HG03460 (cell line): ENCODE measurements around the gene SEMA4C.

Experiments
- ATAC-seq: cut with Tn5 transposase; IDR thresholded peaks from one replicate; pipeline ENCODE4 v1.9.1; 2021; ENCODE audit not compliant: unreplicated experiment

SEMA4C gene

DNA sequence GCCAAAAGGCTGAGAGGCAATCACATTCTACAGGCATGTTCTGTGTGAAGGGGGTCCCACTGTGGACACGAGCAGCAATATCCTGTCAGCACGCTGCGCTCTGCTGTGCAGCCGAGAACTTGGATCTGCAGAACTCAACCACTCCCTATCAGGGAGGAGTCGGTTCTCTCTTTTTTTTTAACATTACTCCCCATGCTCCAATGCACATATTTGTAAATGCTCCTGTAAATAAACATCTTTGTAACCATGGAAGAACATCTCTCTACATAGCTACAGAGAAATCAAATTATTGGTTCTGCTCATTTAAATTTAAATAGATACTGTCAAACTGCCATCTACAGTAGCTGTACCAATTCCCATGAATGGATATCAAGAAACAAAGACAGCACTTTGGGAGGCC lies 23.1 kb downstream of the SEMA4C start:
- ATAC-seq: no peak

DNA sequence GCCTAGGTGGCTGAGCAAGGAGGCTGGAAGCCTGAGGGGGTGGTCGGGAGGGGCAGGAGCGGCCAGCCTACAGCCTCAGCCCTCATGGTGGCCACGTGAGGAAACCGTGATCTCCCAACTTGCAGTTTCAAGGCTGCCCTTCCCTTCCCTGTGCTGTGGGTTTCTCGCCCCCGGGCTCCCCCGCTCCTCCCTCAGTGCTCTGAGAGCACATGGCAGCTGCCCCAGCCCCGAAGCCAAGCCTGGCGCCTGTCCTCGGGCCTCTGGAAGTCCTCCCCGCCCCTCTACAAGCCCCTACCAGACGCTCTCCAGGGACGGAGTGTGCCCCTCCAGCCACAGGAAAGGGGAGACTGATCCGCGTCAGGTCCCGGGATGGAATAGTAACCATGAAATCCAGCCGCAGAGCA lies 25.5 kb downstream of the SEMA4C start:
- no peak for ATAC-seq

DNA sequence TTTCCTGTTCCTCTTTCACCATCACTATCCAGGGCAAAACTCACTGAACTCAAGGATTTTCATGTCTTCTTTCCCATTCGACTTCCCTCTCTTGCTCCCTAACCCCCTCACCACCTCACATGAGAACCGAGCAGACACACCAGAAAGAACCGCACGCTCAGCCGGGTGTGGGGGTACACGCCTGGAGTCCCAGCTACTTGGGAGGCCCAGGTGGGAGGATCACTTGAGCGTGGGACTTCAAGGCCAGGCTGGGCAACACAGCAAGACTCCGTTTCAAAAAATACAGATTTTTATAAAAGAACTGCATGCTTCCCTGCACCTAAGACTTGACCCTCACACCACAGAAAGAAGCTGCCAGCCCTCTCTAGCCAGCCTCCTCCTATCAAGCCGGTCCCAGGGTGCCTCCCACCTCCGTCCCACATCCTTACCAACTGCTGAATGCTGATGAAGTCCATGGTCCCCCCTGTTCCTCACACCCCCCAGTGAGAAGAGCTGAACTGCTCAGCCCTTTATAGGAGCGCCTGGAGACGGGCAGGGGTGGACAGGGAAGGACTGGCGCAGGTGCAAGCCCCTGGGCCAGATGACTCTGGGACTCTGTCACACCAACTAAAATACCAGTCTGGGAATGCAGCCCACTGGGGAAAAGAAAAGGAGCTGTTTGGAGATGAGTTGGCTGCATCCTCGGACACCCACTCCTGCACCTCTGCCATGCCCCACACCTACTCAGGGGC lies 26.2 kb downstream of the SEMA4C start, which contains the start of gene ANKRD23:
Gene ANKRD23, minus strand, starts transcription at position 484 of the 731 bp plus-strand sequence. Its CDS starts 29 bp downstream, at position 455.
- ATAC-seq: no peak

DNA sequence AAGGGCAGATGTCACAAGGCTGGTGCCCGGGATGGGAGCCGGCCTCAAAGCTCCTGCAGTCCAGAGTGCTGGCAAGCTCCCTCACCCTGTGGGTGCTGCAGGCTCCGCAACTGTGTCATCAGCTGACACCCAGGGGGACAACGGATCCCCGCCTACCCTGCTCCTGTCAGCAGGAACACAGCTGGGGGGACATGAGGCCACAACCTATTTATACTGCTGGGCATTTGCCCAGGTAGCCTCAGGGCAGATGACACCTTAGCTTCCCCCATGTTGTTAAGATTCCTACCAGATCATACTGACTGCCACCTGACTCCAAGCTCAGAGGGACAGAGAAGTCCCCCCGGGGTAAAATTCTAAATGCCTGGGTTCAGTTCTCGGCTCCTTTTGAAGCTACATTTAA lies 27.3 kb downstream of the SEMA4C start:
- ATAC-seq: no peak

DNA sequence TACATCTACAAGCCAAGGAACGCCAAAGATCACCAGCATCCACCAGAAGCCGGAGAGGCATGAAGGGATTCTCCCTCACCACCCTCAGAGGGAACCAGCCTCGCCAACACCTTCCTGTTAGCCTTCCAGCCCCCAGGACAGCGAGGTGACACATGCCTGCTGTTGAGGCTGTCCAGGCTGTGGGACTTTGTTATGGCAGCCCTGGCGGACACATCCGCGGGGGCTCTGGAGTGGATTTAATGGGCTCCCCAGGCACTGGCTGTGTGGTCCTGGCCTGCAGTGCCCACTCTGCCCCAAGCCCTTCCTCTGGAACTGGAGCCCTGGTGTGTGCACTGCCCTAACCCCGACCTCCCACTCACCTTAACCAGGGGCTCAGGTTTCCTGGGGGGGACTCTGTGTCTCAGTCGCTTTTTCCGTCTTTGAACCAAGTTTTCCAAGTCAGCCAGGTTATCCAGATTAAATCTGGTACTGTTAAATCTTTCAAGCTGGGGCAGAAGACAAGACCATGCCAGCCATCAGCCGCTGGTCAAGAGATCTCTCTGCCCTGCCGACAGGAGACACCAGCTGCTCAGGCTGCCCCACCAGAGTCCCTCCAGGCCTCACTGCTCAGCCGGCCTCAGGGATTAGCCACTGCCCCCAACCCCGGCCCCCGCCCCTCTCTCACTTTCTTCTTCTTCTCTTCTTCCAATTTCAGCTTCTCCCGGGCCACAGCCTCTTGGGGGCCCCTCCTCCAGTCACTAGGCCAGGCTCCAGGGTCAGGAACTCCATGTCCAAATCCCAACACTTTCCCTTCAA lies 28.0 kb downstream of the SEMA4C start:
- no peak for ATAC-seq

DNA sequence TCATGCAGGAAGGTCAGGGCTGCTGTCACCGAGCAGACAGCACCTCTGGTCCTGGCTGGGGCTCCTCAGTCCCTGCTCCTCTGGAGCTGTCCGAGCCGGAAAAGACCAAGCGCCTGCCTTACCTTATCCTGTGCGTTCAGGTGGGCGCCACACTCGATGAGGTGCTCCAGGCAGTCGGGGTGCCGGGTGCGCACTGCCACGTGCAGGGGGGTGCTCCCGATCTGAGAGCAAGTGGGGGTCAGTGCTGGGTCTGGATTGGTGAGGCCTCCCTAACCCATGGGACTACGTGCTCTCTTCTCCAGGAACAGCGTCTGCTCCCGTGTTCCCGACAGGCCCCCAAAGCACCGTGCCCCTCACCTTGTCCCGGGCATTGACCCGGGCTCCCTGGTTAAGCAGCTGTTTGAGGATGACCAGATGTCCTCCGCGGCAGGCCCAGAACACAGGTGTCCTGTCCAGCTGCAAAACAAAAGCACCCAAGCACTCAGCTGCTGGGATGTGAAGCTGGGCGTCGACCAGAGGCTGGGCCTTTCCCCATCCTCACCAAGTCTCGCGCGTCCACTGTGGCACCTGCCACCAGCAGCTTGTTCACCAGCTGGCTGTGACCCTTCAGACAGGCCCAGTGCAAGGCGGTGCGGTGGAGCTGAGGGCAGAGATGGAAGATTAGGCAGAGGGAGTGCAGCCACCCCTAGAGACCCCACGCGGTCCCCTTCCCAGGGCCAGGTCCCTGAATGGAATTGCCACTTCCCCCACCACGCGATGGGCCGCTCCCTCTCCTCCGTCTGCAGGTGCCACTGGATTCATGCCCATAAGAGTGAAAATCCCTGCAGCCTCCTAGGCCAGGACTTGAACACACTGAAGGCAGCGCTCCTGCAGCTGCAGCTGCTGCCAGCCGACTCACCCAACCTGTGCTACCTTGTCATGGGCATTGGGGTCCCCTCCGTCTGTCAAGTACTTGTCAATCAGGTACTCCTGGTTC lies 29.7 kb downstream of the SEMA4C start:
- ATAC-seq: no peak

DNA sequence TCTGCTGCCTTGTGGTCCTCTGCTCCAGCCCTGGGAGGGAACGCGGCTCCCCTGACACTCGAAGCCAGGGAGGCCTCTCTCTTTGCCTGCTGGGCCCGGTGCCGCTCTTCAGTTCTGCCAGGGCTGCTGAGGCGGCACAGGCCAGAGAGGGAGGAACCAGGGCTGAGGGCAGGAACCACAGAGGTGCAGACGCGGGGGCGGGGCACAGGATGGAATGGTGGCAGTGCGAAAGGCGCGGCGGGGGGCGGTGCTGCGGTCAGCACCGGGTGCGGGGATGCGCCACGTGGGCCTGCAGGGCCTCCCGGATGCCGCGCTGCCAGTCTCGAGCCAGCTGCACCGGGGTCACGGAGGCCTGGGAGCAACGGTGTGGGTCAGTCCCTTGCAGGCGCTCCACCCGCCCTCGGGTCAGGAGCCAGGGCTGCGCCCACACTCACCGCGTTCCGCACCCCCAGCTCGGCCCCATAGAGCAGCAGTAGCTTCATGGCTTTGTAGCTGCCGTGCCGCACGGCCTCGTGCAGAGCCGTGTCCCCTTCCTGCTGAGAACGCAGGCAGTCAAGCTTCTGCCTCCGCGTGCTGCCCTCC lies 30.5 kb downstream of the SEMA4C start:
- peak; percentile 71 for ATAC-seq

DNA sequence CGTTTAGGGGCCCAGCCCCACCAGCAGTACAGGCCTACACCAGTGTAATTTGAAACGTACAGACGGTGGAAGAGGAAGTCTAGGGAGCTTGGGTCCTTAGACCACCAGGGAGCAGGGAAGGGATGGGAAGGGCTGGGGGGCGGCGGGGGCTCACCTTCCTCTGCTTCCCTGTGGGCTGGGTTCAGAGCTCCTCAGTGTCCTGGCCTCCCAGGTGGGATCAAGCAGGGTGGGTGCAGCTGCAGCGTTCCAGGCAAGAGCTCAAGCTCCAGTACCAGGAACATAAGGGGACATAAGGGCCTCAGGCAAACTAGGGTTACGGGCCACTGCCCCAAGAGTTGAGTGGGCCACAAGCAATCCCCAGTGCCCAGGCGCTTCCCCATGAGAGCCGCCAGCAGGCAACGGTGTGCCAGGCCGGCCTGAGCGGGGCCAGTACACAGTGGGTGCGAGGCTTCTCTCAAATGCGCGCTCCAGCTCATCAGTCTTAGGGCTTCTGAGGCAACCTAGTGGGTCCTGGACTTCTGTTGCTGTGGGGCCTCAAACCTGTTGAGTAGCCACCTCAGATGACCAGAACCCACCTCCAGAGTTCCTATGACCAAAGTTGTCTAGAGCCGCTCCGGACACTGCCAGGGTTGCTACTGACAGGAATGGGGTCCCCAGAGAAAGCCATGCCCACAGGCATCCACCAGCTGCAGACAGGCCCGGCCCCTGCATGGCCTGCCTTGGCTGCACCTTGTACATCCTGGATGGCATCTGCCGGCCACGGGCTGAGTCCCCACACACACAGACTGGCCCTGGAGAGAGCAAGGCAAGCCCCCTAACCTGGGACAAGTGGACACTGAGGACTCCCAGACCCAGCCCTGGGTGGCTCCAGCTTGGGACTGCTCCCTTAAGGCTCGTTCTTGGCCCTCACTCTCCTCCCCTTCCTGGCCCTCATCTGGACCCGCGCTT lies 31.3 kb downstream of the SEMA4C start:
- no peak for ATAC-seq

DNA sequence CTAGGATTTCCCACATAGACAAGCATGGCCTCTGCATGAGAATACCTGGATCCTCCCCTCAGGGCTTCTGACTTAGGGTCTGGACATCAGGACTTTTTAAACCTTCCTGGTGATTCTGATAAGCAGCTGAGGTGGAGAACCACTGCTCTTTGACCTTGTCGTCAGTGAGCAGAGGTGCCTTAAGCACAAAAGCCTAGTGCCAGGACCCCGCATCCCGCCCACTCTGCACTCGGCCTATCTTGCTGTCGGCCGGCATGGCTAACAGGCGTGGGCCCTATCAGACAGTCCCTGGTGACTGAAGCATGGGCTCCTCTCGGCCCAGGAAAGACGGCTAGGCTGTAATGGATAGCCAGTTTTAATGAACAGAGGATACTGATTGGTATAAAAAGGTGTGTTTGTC lies 32.3 kb downstream of the SEMA4C start:
- no peak for ATAC-seq

DNA sequence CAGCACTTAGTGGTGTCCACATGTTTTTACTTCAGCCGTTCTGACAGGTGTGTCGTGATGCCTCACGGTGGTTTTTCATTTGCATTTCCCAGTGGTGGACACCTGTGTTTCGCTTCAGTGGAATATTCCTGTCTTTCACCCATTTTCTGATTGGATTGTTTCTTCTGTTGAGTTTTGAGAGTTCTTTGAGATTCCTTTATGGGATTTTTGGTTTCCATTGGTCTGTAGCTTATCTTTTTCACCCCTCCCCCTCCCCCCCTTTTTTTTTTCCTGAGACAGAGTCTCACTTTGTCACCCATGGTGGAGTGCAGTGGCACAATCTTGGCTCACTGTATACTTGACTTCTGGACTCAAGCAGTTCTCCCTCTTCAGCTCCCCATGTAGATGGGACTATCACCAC lies 34.0 kb downstream of the SEMA4C start:
- ATAC-seq: no peak

DNA sequence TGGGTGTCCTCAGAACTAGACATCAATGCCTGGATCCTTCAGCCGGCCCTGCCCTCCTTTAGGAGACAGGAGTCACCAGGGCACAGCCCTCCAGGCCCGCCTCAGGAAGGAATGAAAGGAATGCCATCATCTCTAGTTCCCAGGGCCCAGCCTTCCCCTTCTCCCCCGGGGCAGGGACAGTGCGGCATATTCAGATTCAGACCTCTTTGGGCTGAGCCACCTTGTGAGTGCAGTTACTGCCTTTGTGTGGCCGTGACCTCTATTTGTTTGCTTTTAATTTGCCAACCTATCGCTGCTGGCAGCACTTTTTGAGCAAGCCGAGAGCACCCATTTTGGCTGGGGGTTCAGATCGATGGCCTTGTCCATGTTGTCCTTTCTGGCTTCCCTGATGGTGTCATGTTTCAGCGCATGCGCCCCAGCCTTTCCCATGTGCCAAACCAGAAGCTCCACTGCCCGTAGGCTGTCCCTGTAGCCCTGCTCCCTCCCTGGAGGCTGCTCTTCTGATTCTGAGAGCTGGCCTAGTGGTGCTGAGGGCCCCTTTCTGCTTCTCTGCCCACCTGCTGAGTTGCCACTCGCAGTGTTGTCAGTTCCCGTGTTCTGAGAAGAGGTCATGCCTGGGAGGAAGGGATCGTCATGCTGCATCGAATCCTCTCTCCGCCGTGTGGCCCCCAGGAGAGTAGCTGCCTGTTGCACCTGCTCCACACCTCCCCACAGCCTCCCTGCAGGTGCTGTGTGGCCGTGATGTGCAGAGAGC lies 36.9 kb downstream of the SEMA4C start:
- no peak for ATAC-seq

DNA sequence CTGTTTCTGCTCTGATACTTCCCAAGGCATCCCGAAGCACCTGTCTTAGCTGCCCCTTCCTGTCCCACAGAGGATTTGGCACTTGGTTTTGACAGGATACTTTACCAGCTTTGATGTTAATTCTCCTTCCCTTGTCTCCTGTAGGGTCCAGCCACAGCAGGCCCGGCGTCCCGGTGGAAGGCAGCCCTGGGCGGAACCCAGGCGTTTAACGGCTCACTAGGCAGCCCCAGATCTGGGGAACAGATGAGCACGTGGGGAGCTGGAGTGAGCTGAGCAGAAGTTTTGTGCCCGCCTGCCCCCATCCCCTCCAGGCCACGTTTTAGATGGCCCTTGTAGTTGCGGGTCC lies 37.5 kb downstream of the SEMA4C start:
- no peak for ATAC-seq

DNA sequence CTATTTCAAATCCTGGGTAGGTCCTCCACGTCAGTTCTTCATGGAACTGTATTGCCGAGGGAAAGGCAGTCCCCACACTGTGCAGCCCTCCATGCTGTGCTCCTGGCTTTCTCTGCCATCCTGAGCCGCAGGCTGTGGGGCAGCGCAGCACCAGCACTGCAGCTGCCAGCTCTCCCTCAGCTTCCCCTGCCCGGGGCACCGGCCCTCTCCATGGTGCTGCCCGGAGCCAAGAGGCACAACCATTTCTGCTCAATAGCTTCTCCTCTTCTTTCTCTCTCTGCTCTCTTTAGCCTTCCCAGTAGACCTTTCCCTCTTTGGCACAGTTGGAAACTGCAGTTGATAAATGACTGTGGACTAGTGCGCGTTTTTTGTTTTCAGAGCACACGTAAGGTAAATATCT lies 38.2 kb downstream of the SEMA4C start:
- no peak for ATAC-seq

DNA sequence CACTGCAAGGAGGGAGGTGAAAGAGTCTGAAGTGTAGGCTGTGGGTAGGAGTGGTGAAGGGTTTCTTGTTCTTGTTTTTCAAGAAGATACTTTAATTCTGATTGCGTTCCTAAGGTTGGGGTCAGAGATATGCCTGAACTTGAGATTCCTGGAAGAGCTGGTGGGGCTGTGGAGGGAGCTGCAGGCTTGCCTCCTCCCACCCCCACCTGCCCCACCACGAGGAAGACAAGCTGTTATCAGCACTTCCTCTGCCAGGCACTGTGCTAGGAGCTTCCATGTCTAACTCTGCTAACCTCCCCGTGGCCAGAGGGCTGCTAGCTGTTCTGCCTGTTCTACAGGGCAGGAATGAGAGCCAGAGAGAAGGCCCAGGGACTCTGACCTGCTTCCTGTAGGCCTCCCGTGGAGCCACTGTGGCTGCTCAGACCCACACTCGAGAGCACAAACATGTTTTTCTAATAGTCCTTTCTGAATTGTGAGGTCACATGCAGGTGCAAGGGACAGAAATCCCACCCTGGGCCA lies 39.8 kb downstream of the SEMA4C start:
- no peak for ATAC-seq

DNA sequence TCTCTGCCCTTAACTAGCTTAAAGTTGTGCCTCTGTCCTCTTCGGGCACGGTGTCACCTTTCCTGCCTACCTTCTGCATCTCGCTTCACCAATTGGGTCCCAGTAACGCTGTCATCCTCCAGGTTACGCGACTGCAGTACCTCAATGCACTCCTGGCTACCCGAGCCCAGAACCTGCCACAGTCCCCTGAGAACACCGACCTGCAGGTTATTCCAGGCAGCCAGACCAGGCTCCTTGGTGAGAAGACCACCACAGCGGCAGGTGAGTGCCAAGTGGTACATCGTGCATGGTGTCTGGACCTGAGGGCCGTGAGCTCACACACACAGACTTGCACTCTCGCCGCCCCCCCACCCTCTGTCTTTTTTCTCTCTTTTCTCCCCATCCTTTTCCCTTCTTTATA lies 41.0 kb downstream of the SEMA4C start:
- no peak for ATAC-seq

DNA sequence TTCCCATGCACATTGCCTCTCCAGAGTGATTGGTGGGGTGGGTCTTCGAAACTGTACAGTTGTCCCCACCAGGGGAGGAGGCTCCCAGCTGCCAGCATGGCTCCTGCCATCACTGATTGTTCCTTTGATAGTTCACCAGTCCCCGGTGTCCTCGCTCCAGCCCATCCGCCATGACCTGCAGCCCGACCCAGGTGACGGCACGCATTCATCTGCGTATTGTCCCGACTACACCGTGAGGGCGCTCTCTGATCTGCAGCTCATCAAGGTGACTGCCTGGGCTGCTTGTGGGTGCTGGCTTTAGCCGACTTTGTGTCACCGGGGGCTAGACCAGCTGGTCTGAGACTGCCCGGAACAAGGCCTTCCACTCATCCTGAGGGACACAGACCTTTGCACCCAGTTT lies 41.4 kb downstream of the SEMA4C start:
- no peak for ATAC-seq

DNA sequence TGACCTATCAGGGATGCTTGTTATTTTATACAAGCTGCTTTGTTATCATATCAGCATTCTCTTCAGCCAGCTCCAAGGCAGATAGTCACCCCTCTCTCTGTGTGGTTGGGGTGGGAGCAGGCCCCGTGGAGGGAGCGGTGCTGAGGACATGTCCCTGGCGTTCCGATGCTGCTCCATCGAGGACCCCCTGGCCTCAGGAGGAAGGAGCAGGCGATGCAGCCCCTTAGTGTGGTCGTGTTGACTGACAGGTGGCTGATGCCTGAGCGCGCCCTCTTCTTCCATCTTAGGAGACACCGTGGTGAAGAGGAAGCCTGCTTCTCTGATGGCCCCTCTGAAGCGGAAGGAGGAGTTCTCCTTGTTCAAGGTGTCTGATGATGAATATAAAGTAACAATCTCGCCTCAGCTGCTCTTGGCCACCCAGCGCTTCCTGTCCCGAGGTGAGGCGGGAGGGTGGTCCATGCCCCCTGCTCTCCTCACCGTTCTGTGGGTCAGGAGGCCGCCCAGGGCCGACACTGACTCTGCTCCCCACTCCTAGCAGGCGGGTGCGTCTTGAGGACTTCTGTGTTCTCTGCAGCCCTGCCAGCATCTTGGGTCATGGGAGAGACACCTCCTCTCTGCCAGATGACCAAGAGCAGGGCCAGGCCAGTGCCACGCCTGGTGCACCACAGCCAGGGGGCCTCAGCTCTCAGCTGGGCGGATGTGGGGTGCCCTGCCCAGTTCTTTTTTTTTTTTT lies 43.2 kb downstream of the SEMA4C start:
- no peak for ATAC-seq

DNA sequence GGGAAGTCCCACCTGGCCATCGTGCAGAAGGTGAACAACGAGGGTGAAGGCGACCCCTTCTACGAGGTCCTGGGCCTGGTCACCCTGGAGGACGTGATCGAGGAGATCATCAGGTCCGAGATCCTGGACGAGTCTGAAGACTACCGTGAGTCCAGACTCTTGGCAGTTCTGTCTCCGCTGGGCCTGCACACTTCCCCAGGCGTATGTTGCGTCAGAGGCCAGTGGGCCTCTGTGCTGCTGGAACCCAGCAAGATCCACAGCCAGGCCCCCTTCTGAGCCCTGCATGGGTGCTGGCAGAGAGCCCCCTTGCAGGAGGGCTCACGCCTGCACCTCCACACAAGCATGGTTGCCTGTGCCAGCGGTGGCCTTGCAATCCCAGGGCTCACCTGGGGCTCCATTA lies 44.8 kb downstream of the SEMA4C start:
- no peak for ATAC-seq
